Measurements from ENCODE around the gene GCLM.

Gene GCLM

DNA sequence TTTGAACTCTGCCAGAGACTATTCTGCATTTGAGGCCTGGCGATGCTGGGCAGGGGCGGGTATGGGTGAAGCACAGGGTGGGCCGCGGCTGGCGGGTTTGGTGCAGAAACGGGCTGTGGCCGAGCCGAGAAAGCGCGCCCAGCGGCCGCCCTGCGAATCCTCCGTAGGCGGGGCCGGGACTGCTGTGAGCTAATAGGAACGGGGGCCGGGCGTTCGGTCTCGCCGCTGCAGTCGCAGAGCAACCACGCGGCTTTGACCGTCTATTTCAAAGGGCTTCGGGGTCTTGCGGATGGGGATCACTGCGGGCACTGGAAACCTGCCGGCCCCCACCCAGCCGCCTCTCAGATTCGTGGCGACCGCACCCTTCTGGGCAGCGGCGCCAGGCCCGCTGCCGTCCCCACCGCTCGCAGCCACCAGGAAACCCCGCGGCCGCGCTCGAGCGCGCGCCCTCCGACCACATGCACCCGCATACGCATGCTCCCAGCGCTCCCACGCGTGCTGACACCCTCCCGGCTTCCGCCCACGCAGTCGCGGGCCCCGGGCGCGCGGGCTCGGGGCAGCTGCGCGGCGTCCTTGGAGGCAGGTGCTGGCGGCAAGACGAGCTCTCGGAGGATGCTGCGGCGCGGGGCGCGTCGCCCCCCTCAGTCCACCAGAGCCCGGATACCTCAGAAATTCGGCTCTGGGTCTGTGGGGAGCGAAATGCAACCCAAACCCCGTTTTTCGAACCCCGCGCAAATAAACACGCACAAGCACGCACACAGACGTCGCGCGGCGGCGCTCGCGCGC lies 62.8 kb downstream of the GCLM start:
- peak; percentile 77 to 90 (median 83) for DNase-seq

DNA sequence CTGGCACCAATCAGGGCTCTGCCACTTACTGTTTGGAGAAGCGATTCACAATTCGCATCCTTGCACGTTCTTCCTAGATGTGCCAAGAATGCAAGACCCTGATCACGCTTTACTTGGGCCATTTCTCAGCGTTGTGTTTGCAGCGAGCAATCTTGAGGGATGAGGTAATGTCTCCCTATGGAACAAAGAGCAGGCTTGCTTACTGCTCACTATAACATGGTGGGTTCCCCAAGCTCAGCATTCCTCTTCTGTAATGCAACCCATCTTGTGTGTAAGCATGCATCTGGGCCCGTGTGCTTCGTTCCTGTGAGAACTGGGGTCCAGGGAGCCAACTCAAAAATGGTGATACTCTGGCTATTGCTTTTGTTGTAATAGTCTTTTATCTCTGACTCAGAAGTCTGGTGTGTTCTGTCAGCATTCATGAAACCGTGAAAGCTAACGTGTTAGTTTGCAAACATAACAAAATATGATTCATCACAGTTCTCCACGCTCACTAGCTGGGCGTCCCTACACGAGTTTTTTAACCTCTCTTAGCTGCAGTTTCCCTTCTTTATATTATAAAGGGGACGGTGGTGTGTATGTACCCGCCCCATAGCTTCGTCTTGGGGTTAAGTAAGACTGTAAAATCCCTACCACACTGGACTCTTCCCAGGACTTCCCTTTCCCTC lies 63.6 kb downstream of the GCLM start:
- peak in 3 of 6 experiments; percentile 10 to 68 (median 40) for DNase-seq

DNA sequence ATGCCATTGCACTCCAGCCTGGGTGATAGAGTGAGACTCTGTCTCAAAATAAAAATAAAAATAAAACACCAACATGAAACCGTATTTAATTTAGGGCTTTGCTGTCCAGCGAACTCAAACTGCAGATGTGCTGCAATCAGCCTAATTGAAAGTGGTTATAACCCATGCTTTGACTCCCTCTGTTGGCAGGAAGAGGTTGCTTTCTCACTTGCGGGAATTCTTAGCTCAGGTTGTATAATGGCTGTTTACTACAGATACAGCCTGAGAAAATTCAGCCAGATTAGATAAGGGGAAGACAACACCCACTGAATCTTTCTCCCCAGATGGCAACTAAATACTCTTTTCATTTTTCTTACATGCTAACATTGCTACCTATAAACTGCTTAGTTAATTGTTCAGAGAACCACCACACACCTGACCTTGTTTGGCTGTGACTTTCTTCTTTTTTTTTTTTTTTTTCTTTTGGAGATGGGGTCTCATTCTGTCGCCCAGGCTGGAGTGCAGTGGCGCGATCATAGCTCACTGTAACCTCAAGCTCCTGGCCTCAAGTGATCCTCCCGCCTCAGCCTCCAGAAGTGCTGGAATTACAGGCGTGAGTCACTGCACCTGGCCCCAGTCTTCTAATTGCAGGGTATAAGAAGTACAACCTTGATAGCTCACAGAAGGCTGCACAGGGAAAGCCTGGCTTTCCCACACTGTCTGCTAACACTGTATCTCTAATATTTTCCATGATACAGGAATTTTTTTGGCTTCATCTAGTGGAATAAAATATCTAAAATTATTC lies 64.8 kb downstream of the GCLM start:
- peak in 5 of 6 experiments; percentile 12 to 67 (median 54) for DNase-seq

DNA sequence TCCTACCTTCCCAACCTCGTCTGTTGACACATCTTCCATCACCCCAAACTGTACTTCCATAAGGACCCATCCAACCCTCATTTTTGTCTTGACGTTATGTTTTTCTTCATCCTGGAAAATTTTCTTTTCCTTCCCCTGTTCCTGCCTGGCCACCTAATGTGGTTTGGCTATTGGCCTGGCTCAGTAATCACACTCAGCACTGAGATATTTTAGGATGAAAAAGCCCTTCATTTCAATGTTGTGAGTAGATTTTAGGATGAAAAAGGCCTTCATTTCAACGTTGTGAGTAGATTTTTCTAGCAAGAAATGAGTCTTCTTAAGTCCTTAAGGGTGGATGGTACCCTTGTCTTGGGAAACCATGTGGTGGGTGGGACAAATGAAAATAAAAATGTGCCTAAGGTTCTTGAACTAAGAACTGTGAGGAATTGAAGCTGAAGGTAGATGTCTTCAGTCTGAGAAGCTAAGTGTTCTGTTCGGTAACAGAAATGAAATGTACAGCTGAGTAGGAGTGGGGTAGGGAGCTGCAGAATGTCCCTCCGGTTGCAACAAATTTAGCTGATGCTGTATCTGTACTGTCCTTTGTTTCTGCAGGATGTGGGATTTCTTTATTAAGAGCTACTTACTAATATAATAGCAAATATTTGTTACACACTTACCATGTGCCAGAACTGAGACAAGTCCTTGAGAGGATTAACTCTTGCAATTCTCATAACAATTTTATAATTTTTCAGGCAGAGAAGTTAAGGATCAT lies 66.3 kb downstream of the GCLM start:
- DNase-seq = no peak

DNA sequence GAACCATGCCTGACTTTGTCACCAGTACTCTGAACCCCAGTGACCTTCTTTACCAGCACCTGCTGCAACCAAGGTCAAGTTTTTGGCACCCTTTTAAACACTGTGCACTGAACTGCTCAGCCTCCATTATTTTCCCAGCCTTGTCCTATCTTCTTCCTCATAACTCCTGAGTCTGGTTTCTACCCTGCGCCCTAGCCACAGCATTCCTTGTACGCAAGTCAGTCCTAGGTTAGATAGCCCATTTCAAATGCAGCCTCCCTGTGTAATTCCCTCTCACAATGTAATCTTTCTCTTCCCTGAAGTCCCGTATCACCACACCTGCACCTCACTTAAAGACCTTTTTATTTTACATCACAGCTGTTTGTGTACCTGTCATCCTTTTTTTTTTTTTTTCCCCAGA lies 67.5 kb downstream of the GCLM start:
- DNase-seq = no peak

DNA sequence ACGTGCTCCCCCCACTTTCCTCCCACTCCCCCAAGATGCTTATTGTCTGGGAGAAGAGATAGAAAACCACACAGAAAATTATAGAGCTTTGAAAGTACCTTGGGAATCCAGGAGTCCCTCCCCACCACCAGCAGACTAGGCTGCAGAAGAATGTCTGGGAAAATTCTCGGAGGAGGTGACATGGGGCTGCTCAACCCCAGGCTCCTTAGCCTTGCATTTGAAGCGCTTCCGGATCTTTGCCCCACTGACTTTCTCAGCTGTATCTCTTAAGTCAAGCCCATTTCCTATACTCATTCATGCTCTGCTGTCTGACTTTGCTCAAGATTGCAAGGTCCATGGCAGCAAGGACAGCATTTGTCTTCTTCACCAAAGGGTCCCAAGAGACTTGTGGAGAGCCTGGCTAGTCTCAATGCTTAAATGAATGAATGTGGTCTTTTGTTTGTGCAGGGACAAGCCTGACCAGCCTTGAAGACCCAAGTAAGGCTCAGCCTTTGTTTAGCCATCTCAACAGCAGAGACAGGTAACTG lies 68.2 kb downstream of the GCLM start:
- DNase-seq = no peak

DNA sequence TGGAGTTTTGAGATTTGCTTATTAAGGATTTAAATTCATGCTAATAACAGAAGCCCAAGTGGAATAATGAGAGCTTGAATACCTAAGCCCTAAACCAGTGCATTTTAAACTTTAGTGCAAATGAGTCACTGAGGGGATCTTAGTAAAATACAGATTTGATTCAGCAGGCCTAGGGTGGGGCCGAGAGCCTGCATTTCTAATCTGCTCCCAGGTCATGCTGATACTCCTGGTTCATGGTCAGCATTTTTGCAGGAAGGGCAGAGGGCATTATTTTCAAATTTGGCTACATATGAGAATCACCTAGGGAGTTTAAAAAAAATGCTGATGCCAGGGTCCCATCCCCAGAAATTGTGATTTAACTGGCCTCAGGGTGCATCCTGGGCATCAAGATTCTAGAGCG lies 69.5 kb downstream of the GCLM start:
- DNase-seq = no peak

DNA sequence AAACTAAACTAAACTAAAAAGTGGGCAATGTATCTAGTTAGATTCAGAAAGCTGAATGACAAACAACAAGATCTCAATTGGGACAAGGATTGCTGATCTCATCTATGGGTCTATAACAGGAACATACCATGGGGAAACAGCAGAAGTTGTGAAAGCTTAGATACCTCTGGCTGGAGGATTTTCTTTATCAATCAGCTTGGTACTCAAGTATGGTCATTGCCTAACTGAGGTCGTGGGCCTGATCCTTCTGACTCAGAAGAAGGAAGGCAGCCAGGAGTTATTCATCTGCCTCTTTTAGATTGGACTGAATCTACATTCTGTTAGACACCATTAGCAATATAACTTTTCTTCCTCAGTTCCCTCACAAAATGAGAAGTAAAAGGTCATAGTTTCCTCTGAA lies 69.9 kb downstream of the GCLM start:
- no peak for DNase-seq

DNA sequence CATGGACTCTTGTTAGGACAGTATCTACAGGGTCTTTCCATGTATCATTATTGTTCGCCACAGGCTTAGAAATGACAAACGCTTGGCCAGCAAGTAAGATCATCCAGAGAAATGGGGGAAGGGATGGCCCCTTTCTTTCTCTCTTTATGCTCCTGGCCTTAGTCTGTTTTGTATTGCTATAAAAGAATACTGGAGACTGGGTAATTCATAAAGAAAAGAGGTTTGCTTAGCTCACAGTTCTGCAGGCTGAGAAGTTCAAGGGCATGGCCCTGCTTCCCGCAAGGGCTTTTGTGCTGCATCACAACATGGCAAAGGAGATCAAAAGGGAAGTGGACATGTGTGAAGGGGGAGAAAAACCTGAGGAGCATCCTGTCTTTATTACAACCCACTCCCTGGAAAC lies 71.3 kb downstream of the GCLM start:
- no peak for DNase-seq
